K562 (cell line): ENCODE measurements around the gene KIAA1958. TPM values are rescaled to one million over a fixed set of nuclear protein-coding genes. Genes with fewer than 3 reads are reported as not detected.
A peak's percentile ranks its signal among the peaks of the same experiment; 100 is the strongest.

Experiments
- ATAC-seq: fragments of 200-7000 bp; cut with Tn5 transposase; 3 replicates; pipeline ENCODE4 v1.9.1; 2020; ENCODE audit warnings: moderate library complexity
- BruUV-seq: library from RNA; stranded (reverse); fragments of 400-500 nt; replicated peaks from 2 replicates; lab custom pipeline; 2021; lab: Mats Ljungman, UMichigan
- CTCF ChIA-PET: fragments of 300-600 bp; formaldehyde crosslinking; extraction: SDS; loops from one replicate; lab custom pipeline; 2021; ENCODE audit warnings: low intra/inter-chr PET ratio; lab: Yijun Ruan, JAX
- POLR2A ChIA-PET: fragments of 300-600, 350-650 bp; sonication (Branson Sonifier 250); formaldehyde crosslinking; extraction: SDS; loops from one replicate; lab custom pipeline; 2021; ENCODE audit warnings: antibody characterized with exemption, inconsistent platforms; lab: Yijun Ruan, JAX
- DNase-seq, 4 experiments: peaks; one replicate each; pipeline versions ENCODE4 v3.0.0 to v3.0.0-alpha.2; 2011 to 2018; ENCODE audit warnings: low spot score in 3 of 4, mixed read lengths in 3 of 4; ENCODE audit errors: extremely low read depth in 1 of 4
- FAIRE-seq: peaks from 2 replicates; lab custom pipeline; 2011; peaks lifted over from hg19 to GRCh38; lab: Jason Lieb, UNC
- H2AFZ ChIP-seq: 2 replicates; pipeline ENCODE4 v1.6.0; 2011; ENCODE audit warnings: low read depth, low read length, control low read depth, inconsistent platforms
- H3K27ac ChIP-seq: fragments of 200-600 bp; 3 replicates; pipeline ENCODE4 v1.8.0; 2011; ENCODE audit warnings: low read depth, mild to moderate bottlenecking, control low read depth, inconsistent platforms, low read length, moderate library complexity, mixed read lengths; ENCODE audit errors: extremely low read depth
- H3K27me3 ChIP-seq, 2 experiments: fragments of 300-600 bp in 1 of 2; 2 replicates in 1 of 2; 3 replicates in 1 of 2; pipeline versions ENCODE4 v1.6.0 to v1.8.0; 2011; ENCODE audit warnings: inconsistent platforms in 2 of 2, low read length in 2 of 2, mild to moderate bottlenecking in 1 of 2, mixed read lengths in 1 of 2, moderate library complexity in 1 of 2; ENCODE audit not compliant: control insufficient read depth in 2 of 2, insufficient read depth in 2 of 2
- H3K36me3 ChIP-seq: fragments of 300-600 bp; 3 replicates; pipeline ENCODE4 v1.8.0; 2011; ENCODE audit warnings: mild to moderate bottlenecking, low read length, inconsistent platforms; ENCODE audit not compliant: control insufficient read depth, insufficient read depth
- H3K4me1 ChIP-seq, 2 experiments: fragments of 200-600 bp in 1 of 2; replicated peaks in 1 of 2; 2 replicates in 1 of 2; 3 replicates in 1 of 2; pipeline versions ENCODE4 v1.5.1 to v1.8.0; 2011; ENCODE audit warnings: inconsistent platforms in 2 of 2, low read length in 2 of 2, mild to moderate bottlenecking in 1 of 2, mixed read lengths in 1 of 2, moderate library complexity in 1 of 2; ENCODE audit not compliant: control insufficient read depth in 2 of 2, insufficient read depth in 2 of 2
- H3K4me2 ChIP-seq: 2 replicates; pipeline ENCODE4 v1.6.1; 2011; ENCODE audit warnings: low read length, control low read depth, inconsistent platforms, mixed read lengths; ENCODE audit not compliant: insufficient read depth
- H3K4me3 ChIP-seq: fragments of 200-600 bp; sonication (generic), shearing (Covaris generic); 2 replicates; pipeline ENCODE4 v1.5.1; 2016; ENCODE audit warnings: control low read depth, inconsistent platforms
- H3K79me2 ChIP-seq: fragments of 200-600 bp; 3 replicates; pipeline ENCODE4 v1.8.0; 2011; ENCODE audit warnings: low read length, inconsistent platforms; ENCODE audit not compliant: control insufficient read depth, insufficient read depth
- H3K9ac ChIP-seq, 2 experiments: 2 replicates each; pipeline versions ENCODE4 v1.6.0 to v1.6.1; 2011; ENCODE audit warnings: low read depth in 2 of 2, low read length in 2 of 2, control low read depth in 1 of 2, inconsistent platforms in 1 of 2, mild to moderate bottlenecking in 1 of 2, mixed read lengths in 1 of 2; ENCODE audit not compliant: insufficient read depth in 1 of 2
- H3K9me1 ChIP-seq: one replicate; pipeline ENCODE4 v1.6.0; 2011; ENCODE audit warnings: inconsistent platforms, mild to moderate bottlenecking, low read length, moderate library complexity; ENCODE audit not compliant: control insufficient read depth, insufficient read depth
- H3K9me3 ChIP-seq: replicated peaks from 2 replicates; pipeline ENCODE4 v1.5.1; 2011; ENCODE audit warnings: low read depth, low read length, inconsistent platforms; ENCODE audit not compliant: control insufficient read depth, insufficient read depth
- H4K20me1 ChIP-seq: replicated peaks from 2 replicates; pipeline ENCODE4 v1.6.1; 2011; ENCODE audit warnings: low read length, inconsistent platforms, mixed read lengths; ENCODE audit not compliant: control insufficient read depth, insufficient read depth
- ASH1L ChIP-seq: fragments of 450-650 bp; IDR thresholded peaks from 2 replicates; pipeline ENCODE4 v1.6.1; 2018; ENCODE audit warnings: borderline replicate concordance, mild to moderate bottlenecking, low read depth; ENCODE audit not compliant: partially characterized antibody
- CCNT2 ChIP-seq: IDR thresholded peaks from 2 replicates; pipeline ENCODE4 v1.6.1; 2011; ENCODE audit warnings: borderline replicate concordance, low read depth, mild to moderate bottlenecking, moderate library complexity, mixed read lengths, low read length; ENCODE audit not compliant: insufficient read length; ENCODE audit errors: extremely low read depth
- FOSL1 ChIP-seq: fragments of 200-800 bp; sonication (Bioruptor generic); conservative IDR thresholded peaks from 2 replicates; pipeline ENCODE4 v1.6.1; 2016; ENCODE audit warnings: missing genetic modification characterization, missing compliant biosample characterization
- MTA1 ChIP-seq: fragments of 450-650 bp; IDR thresholded peaks from 2 replicates; pipeline ENCODE4 v1.6.1; 2017; ENCODE audit warnings: borderline replicate concordance
- MYC ChIP-seq, 2 experiments: fragments of 250-450 bp in 1 of 2; sonication (Bioruptor Pico) in 1 of 2; IDR thresholded peaks; 2 replicates each; pipeline versions ENCODE4 v1.5.1 to v1.6.1; 2012 to 2021; ENCODE audit warnings: low read depth in 2 of 2, borderline replicate concordance in 1 of 2, improper control_type of control experiment in 1 of 2, low read length in 1 of 2, mild to moderate bottlenecking in 1 of 2, moderate library complexity in 1 of 2
- POLR2AphosphoS2 ChIP-seq: IDR thresholded peaks from 2 replicates; pipeline ENCODE4 v1.6.1; 2012; ENCODE audit warnings: low read length, improper control_type of control experiment
- RAD21 ChIP-seq, 2 experiments: fragments of 250-450 bp in 1 of 2; fragments of 450-650 bp in 1 of 2; sonication (Bioruptor Pico) in 1 of 2; formaldehyde crosslinking in 1 of 2; IDR thresholded peaks in 1 of 2; conservative IDR thresholded peaks in 1 of 2; 2 replicates each; pipeline versions ENCODE4 v1.4.0 to v1.8.0; 2020 to 2022; ENCODE audit warnings: mild to moderate bottlenecking in 2 of 2, moderate library complexity in 1 of 2
- SETDB1 ChIP-seq: IDR thresholded peaks from one replicate; pipeline ENCODE4 v1.6.1; 2012; ENCODE audit warnings: low read length, control low read depth, inconsistent platforms
- SMC3 ChIP-seq: conservative IDR thresholded peaks from 2 replicates; pipeline ENCODE4 v1.6.1; 2011; ENCODE audit warnings: low read depth, low read length, improper control_type of control experiment; ENCODE audit not compliant: insufficient read depth
- ZNF121 ChIP-seq: sonication (generic); formaldehyde crosslinking; conservative IDR thresholded peaks from 2 replicates; pipeline ENCODE4 v1.8.0; 2022; ENCODE audit warnings: missing genetic modification reagents
- WGBS: fragments of 100-300 bp; shearing (Covaris generic); methylation state at CpG from one replicate; pipeline ENCODE4 v1.1.6; 2016; ENCODE audit warnings: low coverage, mixed read lengths; ENCODE audit not compliant: insufficient coverage; ENCODE audit errors: missing lambda C conversion rate; 5-methylcytosine and 5-hydroxymethylcytosine counted together
- in situ Hi-C: fragments of 300-500 bp; cut with MboI; formaldehyde crosslinking; loops from 4 replicates; pipeline ENCODE4 v1.15.0; 2018; ENCODE audit warnings: inconsistent platforms, mixed read lengths
- intact Hi-C: fragments of 100-400 bp; cut with micrococcal nuclease; formaldehyde crosslinking; loops from 2 replicates; pipeline ENCODE4 v1.14.2; 2022
- polyA plus RNA-seq, 8 experiments: library from polyadenylated mRNA; depleted of rRNA in 4 of 8; stranded (reverse) in 5 of 8; unstranded in 3 of 8; fragments of >200 nt; fragmentation: Nextera tagmentation in 2 of 8; fragmentation: Illumina TruSeq in 1 of 8; extraction: Ambion mirVana in 2 of 8; extraction: Trizol in 1 of 8; gene quantifications; 2 replicates each; pipeline versions ENCODE4 v1.2.1 to v1.2.3, GENCODE V29; 2011 to 2014; ENCODE audit warnings: inconsistent platforms in 1 of 8, missing spikeins in 1 of 8
- total RNA-seq, 7 experiments: library from RNA; depleted of rRNA in 6 of 7; stranded (reverse); fragments of >200 nt in 6 of 7; fragmentation: Illumina TruSeq in 2 of 7; extraction: Trizol in 2 of 7; gene quantifications; 2 replicates each; pipeline versions ENCODE4 v1.2.1 to v1.2.3, GENCODE V29; 2011 to 2021; ENCODE audit warnings: low replicate concordance in 1 of 7
- TF ChIP-seq, protein P1 (sequence below): sonication (generic); formaldehyde crosslinking; IDR thresholded peaks from 2 replicates; pipeline ENCODE4 v1.8.1; 2023; ENCODE audit warnings: mild to moderate bottlenecking, missing genetic modification reagents

The KIAA1958 gene
- total and polyA plus RNA-seq, 9 of the 15 experiments (the other 6 are each of a cell fraction or from before 2014, with no cell fraction given): 1.1 to 16.0 (median 10.1) TPM

DNA sequence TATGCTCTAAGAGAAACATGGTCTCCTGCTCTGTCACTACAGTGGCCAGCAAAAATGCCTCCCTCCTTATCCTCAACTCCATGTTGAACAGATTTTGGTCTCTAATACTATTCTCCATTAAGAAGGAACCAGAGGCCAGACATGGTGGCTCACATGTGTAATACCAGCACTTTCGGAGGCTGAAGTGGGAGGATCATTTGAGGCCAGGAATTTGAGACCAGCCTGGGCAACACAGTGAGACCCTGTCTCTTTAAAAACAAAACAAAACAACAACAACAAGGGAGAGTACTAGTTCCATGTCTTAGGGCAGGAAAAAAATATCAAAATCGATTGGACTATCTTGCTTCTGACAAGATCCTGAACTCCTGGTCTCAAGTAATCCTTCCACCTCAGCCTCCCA lies 216.7 kb downstream of the KIAA1958 start:
- no peaks in the 10 kb centered on the region for H3K9me3 ChIP-seq
- H3K4me3 ChIP-seq: no peak overlapping the region
- peak; percentile 61 for TF ChIP-seq ZNF121
- TF ChIP-seq CCNT2: no peak
- H3K4me1 ChIP-seq: no peaks in the 10 kb centered on the region
- H3K36me3 ChIP-seq: peaks cover 39% of the 10 kb centered on the region
- no peak overlapping the region for H3K4me2 ChIP-seq
- ATAC-seq: no peak
- CTCF ChIA-PET: no interaction called here
- no peak overlapping the region for H3K9ac ChIP-seq
- no TSS peak for BruUV-seq
- 50% methylated on average over 2 of the region's 2 CpGs for WGBS
- H3K27me3 ChIP-seq: no peaks in the 10 kb centered on the region
- no peak for DNase-seq
- H4K20me1 ChIP-seq: no peaks in the 10 kb centered on the region
- intact Hi-C loops (no loop called here), in situ Hi-C loops (no loop called here)
- no peak overlapping the region for H2AFZ ChIP-seq
- no peak overlapping the region for H3K27ac ChIP-seq
- POLR2A ChIA-PET: no interaction called here
- peaks cover 32% of the 10 kb centered on the region for H3K79me2 ChIP-seq
- FAIRE-seq: no peak
- H3K9me1 ChIP-seq: no peaks in the 10 kb centered on the region

DNA sequence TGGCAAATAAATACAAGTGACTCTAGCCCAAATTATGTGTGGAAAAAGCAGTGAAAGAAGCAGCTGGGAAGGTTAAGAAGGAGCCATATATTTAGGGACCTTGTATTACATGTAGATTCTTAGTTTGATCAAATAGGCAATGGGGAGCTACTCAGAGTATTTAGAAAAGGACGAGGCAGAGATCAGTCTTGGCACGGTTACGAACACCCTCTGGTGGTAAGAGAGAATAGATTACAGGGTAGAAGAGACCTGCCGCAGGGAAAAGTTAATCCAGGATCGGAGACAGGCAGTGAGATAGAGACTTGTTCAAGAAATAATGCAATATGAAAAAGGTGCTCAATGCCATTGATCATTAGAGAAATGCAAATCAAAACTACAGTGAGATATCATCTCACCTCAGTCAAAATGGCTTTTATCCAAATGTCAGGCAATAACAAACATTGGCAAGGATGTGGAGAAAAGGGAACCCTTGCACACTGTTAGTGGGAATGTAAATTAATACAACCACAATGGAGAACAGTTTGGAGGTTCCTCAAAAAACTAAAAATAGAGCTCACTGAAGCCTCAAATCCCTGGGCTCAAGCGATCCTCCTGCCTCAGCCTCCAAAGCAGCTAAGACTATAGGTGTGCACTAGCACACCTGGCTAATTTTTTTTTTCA lies 219.3 kb downstream of the KIAA1958 start:
- peak in 1 of 4 experiments; percentile 12 for DNase-seq
- BruUV-seq: no TSS peak
- Histone ChIP-seq H3K4me1 (no peaks in the 10 kb centered on the region), H3K36me3 (peaks cover 39% of the 10 kb centered on the region), H3K9me3 (no peaks in the 10 kb centered on the region), H3K79me2 (peaks cover 56% of the 10 kb centered on the region), H3K27me3 (no peaks in the 10 kb centered on the region), H3K9ac (no peak overlapping the region), H3K4me2 (no peak overlapping the region), H4K20me1 (no peaks in the 10 kb centered on the region; the same call in 1 of the 2 replicates), H3K9me1 (no peaks in the 10 kb centered on the region), H2AFZ (no peak overlapping the region), H3K27ac (no peak overlapping the region), H3K4me3 (no peak overlapping the region)
- POLR2A ChIA-PET: no interaction called here
- no peak for FAIRE-seq
- peak; percentile 76 for ATAC-seq
- intact Hi-C loops (no loop called here), in situ Hi-C loops (no loop called here)
- CTCF ChIA-PET: interaction anchor here (0.6 to 0.7 kb wide), 2 partner anchors 619 to 631 kb away, joined by 3 read pairs; no protein-coding TSS in a partner anchor
- 79% methylated on average over 6 of the region's 6 CpGs for WGBS
- TF ChIP-seq SETDB1: no peak
- TF ChIP-seq MYC (IDR thresholded peaks at IDR 0.05; ENCODE audit: low read depth, low read length): no peak
- no peak for TF ChIP-seq MYC (CRISPR knock-in tag; IDR thresholded peaks at IDR 0.05; ENCODE audit: borderline replicate concordance, low read depth)
- TF ChIP-seq, protein P1, sequence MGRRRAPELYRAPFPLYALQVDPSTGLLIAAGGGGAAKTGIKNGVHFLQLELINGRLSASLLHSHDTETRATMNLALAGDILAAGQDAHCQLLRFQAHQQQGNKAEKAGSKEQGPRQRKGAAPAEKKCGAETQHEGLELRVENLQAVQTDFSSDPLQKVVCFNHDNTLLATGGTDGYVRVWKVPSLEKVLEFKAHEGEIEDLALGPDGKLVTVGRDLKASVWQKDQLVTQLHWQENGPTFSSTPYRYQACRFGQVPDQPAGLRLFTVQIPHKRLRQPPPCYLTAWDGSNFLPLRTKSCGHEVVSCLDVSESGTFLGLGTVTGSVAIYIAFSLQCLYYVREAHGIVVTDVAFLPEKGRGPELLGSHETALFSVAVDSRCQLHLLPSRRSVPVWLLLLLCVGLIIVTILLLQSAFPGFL (CRISPR knock-in tag): no peak
- TF ChIP-seq MTA1: no peak
- TF ChIP-seq ASH1L: no peak
- TF ChIP-seq SMC3: peak; percentile 18; the same call in 1 of the 2 replicates
- TF ChIP-seq RAD21 (CRISPR knock-in tag; conservative IDR thresholded peaks at IDR 0.05 in 1 of 2, IDR thresholded peaks at IDR 0.05 in 1 of 2): peak; percentile 13 to 35; a peak in 1 of 4 replicates
- no peak for TF ChIP-seq POLR2AphosphoS2
- no peak for TF ChIP-seq FOSL1
